Astrocyte of the hippocampus (primary cell): ENCODE measurements around the gene SYNM.
A peak's percentile ranks its signal among the peaks of the same experiment; 100 is the strongest.
"Not testable (repeated sequence)": the region's sequence is repeated elsewhere in the genome, so short reads cannot be mapped to it uniquely, and the experiment has no call there.

Source experiments
- DNase-seq: peaks from one replicate; pipeline ENCODE4 v3.0.0; 2011; ENCODE audit warnings: low read depth, low spot score

Gene SYNM, protein sequence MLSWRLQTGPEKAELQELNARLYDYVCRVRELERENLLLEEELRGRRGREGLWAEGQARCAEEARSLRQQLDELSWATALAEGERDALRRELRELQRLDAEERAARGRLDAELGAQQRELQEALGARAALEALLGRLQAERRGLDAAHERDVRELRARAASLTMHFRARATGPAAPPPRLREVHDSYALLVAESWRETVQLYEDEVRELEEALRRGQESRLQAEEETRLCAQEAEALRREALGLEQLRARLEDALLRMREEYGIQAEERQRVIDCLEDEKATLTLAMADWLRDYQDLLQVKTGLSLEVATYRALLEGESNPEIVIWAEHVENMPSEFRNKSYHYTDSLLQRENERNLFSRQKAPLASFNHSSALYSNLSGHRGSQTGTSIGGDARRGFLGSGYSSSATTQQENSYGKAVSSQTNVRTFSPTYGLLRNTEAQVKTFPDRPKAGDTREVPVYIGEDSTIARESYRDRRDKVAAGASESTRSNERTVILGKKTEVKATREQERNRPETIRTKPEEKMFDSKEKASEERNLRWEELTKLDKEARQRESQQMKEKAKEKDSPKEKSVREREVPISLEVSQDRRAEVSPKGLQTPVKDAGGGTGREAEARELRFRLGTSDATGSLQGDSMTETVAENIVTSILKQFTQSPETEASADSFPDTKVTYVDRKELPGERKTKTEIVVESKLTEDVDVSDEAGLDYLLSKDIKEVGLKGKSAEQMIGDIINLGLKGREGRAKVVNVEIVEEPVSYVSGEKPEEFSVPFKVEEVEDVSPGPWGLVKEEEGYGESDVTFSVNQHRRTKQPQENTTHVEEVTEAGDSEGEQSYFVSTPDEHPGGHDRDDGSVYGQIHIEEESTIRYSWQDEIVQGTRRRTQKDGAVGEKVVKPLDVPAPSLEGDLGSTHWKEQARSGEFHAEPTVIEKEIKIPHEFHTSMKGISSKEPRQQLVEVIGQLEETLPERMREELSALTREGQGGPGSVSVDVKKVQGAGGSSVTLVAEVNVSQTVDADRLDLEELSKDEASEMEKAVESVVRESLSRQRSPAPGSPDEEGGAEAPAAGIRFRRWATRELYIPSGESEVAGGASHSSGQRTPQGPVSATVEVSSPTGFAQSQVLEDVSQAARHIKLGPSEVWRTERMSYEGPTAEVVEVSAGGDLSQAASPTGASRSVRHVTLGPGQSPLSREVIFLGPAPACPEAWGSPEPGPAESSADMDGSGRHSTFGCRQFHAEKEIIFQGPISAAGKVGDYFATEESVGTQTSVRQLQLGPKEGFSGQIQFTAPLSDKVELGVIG (N-terminal part only)

DNA sequence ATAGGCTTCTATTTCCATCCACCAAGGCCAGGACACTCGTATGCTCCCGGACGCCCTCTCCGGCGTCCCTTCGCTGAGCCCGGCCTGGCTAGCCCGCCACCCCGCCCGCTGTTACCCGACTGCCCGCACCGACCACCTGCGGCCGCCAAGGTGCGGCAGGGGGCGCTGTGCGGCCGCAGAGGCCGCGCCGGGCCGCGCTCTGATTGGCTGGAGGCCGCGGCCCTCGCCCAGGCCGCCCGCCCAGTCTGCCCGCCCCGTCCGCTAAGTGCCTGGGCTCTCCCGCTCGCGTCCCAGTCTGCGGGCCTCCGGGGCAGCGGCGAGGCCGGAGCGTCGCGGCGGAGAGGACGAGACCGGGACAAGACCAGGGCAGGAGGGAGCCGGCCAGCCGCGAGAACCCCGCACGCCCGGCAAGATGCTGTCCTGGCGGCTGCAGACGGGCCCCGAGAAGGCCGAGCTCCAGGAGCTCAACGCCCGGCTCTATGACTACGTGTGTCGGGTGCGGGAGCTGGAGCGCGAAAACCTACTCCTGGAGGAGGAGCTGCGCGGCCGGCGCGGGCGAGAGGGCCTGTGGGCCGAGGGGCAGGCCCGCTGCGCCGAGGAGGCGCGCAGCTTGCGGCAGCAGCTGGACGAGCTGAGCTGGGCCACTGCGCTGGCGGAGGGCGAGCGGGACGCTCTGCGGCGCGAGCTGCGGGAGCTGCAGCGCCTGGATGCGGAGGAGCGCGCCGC, at the start of gene SYNM:
SYNM (plus strand) TSS at position 293 of the 726 bp plus-strand sequence; CDS start at position 413, 120 bp downstream.
- peak; percentile 94 for DNase-seq

DNA sequence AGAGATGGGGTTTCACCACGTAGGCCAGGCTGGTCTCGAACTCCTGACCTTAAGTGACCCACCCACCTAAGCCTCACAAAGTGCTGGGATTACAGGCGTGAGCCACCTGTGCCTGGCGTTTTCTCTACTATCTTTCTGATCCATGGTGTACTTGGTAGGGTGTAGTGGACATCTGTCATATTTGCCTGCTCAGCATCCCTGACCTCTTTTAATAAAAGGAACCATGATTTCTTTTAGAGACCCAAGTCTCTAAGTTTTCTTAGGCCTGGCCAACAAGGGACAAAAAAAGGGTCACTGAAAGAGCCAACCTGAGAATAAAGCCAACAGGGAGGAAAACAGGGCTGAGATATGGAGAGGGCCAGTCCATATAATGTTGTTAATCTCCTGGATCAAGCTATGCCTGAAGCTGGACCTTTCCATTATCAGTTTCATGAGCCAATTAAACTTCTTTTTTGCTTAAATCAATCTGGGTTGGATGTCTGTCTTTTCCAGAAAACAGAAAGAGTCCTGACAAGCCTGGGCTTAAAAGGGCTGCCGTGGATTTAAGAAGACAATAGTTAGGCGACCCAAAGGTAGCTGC, 49.2 kb upstream of the SYNM start:
- no peak for DNase-seq

DNA sequence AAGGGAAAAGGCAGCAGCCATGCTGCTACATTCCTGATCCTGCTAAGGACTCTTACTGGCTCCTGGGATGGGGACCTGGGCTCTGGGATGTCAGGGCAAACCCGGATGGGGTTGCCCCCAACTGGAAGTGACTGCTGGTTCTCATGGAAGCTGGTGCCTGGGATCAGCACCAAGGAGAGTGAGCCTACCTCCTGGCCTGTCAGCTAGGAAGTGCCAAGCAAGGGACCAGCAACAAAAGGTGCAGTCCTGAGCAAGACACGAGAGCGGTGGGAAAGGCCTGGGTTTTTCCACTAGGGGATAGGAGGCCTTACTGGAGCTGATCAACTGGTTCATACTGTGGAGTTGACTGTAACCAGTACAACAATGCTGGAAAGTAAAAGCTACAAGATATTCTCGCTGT, 47.9 kb upstream of the SYNM start:
- no peak for DNase-seq

DNA sequence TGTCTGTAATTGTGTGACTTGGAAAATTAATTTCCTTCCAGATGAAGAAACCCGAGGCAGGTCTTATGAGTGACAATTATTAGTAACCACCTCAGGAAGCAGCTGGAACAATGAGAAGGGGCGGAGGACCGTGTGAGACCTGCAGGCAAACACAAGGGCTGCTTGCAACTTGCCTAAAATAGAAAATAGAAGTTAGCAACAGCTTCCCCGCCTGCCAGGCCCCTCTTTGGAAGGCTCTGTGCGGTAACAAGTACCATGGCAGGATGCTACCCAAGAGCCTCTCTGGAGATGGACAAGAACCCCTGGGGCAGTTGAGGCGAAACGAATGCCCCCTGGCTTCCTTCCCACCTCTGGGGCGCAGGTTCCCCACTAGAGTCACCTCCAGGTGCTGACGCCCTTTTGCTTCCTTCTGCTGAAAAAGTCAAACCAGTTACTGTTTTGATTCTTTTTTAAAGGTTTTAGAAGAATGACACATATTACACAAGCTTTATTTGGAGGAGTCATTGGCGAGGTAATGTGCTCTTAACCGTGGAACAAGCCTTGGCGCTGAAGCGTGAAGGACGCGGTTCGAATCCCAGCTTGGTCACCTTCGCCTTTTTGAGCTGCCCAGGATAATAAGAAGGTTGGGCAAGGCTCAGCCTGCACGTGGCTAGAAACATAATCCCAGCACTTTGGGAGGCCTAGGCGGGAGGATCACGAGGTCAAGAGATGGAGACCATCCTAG, 47.0 kb upstream of the SYNM start:
- DNase-seq, result no peak

DNA sequence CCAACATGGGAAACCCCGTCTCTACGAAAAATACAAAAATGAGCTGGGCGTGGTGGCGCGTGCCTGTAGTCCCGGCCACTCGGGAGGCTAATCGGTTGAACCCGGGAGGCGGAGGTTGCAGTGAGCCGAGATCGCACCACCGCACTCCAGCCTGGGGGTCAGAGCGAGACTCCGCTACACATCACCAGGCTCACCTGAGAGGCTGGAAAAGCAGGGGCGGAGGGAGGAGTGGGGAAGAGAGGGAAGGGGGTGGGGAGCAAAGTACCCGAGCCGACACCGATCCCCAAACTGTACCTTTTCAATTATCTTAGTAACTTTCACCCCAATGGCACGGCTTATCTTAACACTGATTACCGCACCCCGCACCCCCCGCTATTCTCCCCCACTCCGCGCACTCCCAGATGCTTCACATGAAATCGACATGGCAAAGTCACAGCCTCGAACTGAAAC, 46.4 kb upstream of the SYNM start:
- no peak for DNase-seq

DNA sequence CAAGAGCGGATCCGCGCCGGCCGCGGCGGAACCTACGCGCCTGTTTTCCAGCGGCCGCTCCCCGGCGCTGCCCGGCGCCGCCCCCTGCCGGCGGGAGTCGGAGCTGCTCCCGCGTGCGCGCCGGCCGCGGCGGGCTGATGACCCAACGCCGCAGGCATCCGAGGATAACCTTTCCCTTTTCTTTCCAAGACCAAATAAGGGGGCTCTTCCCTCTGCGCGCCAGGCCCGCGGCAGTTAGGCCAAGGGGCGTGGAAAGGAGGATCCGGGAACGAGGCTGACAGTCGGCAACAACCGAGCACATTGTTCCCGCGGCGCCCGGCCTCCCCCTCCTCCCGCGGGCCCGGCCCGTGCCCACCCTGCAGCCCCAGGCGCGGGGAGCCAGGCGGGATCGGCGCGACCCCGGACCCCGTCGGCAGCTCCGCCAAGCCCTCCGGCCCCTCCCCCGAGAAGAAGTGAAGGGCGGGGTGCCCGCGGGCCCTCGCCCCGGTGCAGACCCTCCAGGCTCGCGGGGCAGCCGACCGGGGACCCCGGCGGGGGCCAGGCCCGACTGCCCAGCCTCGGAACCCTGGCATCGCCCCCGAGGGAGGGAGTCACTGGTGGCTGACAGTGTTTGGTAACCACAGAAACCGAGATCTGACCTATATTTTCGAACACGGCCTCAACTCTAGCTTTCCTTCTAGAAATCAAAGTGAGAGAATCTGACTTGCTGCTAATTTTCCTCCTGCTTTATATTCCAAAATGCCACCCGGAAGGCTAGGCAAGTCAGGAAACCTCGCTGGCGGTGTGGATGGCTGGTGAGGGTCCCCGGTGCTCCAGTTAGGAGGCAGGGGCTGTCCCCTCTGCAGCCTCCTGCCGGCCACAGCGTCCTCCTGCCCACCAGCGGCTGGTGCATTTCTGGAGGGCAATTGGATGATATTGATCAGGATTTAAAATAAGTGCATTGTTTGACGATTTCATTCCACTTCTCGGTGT, 45.6 kb upstream of the SYNM start:
- peak; percentile 97 for DNase-seq

DNA sequence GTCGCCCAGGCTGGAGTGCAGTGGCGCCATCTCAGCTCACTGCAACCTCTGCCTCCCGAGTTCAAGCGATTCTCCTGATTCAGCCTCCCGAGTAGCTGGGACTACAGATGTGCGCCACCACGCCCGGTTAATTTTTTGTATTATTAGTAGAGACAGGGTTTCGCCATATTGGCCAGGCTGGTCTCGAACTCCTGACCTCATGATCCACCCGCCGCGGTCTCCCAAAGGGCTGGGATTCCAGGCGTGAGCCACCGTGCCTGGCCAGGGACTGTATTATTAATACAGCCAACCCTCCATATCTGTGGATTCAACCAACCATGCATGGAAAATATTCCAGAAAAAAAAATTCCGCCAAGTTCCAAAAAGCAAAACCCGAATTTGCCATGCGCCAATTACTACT, 44.7 kb upstream of the SYNM start:
- DNase-seq, result not testable (repeated sequence)

DNA sequence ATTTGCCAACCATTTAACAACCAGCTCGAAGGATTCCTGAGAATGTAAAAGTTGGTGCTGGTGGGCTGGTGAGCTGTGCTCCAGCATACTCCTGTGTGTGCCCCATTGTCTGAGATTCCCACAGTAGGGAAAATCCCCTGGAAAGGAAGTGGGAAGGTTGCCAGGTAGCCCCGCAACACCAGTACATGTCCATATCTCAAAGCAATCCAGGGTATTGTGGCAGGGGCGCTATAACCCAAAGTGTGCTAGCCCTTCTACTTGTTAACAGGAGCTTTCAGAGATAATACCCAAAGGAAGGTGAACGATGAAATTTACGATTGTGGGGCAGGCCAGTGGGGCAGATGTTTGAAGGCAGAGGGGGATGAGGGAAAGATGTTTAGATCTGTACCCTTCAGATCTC, 42.7 kb upstream of the SYNM start:
- no peak for DNase-seq

DNA sequence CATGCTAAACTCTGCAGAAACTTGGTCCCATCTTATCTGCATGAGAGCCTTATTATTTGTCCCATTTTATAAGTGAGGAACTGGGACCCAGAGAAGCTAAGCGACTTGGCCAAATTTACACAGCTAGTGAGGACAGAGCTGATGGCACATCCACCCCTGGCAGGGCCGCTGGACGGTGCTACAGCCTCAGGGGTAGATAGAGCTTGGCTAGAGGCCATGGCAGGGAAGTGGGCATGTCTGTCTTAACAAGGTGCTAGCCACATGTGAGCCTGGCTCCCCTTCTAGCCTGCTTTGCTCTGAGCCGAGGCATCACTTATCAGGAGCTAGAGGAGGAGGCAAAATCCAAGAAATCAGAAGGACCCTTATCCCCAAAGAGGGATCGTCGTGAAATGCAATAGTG, 36.7 kb upstream of the SYNM start:
- DNase-seq, result no peak

DNA sequence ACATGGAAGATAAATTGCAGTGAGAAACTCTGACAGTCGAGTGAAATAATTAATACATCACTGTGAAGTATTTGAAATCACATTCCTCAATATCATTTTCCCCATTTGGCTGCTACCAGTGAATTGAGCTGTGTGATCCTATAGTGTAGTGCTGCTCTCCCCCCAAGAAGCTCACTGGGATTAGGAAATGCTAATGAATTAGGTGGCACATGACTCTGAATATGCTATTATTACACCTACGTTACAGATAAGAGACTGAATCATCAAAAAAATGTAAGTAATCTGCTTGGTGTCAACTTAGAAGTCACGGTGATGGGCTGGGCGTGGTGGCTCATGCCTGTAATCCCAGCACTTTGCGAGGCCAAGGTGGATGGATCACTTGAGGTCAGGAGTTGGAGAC, 34.7 kb upstream of the SYNM start:
- no peak for DNase-seq

DNA sequence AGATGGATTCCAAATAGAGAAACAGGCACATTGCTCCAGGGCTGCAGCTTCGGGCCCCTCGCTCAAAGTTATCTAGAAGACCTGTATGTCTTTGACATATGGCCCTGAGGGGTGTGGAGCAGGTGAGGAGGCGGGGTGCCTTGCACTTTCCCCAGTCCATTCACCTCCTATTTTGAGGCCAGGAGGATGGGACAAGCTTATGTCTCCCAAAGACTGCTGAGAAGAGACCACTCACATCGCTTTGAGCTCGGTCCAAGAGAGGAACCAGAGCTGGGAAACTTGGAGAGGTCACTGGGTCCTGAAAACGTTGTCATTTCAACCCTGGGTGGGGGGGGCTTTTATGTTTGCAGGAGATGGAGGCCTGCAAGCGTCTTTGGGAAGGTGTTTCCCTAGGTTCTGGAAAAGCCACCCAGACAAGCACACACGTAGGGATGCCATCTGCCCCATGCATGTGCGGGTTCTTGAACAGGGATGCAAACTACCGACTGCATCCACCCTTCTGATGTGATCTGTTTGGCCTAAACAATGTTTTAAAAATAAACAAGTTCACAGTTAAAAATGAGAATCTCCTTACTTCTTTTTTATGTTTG, 33.7 kb upstream of the SYNM start:
- no peak for DNase-seq

DNA sequence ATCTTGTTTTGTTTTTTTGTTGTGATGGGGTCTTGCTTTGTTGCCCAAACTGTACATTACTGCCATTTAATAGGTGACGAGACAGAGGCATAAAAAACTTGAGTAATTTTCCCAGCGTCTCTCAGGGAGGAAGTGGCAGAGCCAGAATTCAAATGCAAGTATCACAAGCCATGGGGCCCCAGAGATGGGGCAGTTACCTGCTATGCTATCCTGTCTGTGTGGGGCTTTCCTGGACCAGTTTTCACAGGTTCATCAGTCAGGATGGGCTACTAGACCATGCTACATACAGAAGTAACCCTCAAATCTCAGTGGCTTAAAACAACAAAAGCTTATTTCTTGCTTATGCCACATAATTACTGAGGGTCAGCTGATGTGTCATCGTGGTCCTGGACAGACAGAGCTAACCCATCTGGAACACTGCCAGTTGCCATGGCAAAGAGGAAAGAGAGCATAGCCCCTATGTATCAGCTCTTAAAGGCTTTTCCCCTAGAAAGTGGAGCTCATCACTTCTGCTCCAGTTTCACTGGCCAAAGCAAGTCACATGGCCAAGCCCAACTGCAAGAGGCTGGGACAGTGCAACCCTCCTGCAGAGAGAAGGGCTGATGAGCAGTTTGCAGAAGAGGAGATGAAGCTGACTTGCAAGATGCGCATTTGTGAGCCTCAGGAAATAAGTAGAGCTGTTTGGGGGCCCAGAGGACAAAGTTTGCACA, 31.7 kb upstream of the SYNM start:
- no peak for DNase-seq

DNA sequence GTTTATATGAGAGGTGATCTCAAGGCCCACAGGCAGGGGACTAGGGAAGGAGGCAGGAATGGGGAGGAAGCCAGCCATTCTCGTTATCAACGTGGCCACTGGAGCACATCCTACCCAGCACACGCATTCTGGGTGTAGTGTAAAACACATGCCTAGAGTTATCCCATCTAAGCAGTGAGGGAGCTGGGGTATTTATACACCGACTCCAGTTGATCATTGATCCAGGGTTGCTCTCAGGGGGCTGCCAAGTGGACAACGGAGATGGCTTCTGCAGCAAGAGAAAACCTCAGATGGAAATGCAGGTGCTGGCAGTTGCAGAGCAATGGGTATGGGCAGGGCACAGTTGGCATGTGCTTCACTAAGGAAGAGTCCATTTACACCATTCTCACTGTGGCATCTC, 30.4 kb upstream of the SYNM start:
- DNase-seq, result no peak

DNA sequence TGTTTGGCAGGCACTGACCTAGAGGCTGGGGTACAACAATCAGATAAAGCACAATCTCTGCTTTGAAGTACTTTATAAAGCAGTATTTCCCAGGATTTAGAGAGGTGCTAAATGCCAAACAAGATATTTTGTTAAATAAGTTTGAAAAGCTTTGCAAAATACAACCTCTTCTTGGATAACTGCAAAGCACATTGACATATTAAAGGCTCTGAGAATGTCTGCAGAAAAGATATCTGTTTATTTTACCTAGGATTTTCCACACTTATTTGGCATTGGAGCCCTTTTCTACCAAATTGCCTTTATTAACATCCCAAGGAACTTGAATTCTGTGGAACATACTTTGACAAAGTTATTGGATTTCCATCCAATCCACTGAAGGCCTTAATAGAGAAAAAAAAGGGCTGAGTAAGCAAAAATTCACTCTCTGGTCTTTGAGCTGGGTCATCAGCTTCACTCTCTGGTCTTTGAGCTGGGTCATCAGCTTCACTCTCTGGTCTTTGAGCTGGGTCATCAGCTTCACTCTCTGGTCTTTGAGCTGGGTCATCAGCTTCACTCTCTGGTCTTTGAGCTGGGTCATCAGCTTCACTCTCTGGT, 29.7 kb upstream of the SYNM start:
- not testable (repeated sequence) for DNase-seq

DNA sequence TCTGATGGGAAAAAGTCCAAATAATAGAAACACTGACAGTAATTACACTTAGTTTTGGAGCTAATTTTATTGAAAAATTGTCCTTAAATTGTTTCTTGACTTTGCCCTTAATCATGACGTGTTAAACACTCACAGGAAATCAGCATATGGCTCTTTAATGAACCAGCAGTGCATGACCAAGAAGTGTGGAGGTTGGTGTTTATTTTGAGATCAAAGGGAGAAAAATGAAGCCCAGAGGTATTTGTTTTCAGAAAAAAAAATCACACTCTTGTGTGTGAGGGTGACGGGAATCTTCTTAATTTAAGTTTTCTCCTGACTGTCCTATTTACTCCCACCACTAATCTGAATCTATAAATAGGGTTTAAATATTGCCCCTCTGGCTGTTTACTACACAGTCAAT, 28.8 kb upstream of the SYNM start:
- DNase-seq, result no peak

DNA sequence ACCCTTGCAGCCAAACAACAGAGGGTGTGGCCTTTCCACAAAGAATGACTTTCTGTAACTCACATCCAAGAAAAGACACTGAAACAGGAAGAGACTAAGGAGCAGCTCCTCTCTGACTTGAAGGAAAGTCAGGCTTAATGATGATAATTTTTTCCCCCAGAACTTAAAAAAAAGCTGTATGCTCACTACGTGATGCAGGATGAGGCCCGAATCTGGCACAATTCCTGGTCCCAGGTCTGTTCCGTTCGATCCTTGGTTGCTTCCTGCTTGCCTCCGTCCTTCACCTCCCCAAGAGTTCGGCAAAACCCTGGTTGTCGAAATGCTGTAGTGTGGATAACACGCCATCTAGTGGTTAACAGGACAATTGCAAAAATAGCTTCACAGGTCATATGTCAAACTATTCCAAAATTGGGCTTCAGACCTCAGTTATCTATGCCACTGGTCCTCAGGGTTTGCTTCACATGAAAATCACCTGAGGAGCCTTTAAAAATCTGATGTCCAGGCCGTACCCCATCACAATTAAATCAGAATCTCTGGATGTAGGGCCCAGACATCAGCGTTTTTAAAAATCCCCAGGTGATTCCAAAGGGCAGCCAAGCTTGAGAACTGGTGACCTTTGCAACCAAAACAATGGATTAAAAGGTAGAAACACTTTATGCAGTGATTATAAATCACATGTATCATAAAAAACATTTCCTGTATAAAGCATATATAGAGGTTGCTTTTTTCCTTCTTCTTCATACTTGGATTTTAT, 28.1 kb upstream of the SYNM start:
- DNase-seq, result peak; percentile 89

DNA sequence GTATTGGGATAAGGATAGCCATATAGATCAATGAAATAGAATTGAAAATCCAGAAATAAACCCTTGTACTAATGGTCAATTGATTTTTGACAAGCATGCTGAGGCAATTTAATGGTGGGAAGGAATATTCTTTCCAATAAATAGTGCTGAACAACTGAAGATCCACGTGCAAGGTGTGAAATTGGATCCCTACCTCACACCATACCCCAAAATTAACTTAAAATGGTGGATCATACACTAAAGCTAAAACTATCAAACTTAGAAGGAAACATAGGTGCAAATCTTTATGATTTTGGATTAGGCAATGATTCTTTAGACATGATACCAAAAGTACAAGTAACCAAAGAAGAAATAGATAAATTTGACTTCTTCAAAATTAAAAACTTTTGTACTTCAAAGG, 22.1 kb upstream of the SYNM start:
- DNase-seq, result no peak
